ENCODE results near the gene NFIX.

NFIX gene

GRCh38 chr19:13072188-13072908 lies 77.1 kb downstream of the NFIX start:
- DNase-seq (ENCODE audit: low read depth in 2 of 2): no peak

DNA sequence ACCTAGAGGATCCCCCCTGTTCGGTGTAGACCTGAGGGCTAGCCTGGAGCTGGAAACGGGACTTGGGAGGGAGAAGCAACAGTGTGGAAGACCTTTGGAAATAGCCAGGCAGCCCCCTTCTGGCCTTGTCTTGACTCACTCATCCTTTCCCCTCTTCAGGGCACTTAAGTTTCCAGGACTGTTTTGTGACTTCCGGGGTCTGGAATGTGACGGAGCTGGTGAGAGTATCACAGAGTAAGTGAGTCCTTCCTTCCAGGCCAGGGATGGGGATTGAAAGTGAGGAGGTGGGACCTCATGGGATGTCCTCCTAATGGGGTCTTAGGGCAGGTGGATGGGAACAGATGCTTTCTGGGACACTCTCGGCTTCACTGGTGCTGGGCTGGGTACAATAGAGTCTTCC lies 78.0 kb downstream of the NFIX start:
- no peak for DNase-seq (ENCODE audit: low read depth in 2 of 2)

DNA sequence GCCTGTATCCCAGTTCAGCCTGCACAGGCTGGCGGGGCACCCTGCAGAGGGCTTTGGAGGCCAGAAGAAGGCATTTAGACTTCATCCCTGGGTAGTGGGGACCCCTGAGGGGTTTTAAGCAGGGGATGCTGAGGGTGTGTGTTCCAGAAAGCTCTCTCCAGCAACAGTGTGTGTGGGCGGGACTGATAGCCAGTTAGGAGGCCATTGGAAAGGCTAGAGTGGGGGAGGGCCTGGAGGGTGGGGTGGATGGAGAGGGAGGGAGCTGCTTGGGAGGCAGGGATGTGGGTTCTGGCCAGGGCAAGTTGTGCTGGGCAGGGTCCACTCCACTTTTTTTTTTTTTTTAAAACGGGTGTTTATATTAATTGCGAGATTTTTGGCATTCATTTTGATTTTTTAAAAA lies 79.1 kb downstream of the NFIX start:
- no peak for DNase-seq (ENCODE audit: low read depth in 2 of 2)

- no peak for DNase-seq (ENCODE audit: low read depth in 2 of 2)
These were observed 81.0 kb downstream of the NFIX start for GRCh38 chr19:13076320-13076719.

DNA sequence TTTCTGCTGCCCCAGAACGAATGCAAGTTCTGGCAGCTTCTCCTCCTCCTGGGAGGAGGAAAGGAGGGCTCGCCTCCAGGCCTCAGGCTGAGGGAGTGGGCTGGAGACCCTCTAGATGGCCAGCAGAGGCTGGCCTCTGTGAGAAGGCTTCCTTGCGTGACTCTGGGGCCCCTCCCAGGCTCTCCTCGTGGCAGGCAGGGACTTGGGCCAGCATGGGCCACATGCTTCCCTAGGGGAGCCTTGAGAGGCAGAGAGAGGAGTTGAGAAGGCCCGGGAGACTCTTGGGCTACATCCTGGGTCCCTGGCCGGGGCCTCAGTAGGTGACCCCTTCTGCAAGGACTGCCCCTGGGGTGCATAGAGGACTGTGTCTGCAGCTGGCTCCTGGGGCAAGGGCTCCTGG lies 81.5 kb downstream of the NFIX start:
- DNase-seq (ENCODE audit: low read depth in 2 of 2): no peak

DNA sequence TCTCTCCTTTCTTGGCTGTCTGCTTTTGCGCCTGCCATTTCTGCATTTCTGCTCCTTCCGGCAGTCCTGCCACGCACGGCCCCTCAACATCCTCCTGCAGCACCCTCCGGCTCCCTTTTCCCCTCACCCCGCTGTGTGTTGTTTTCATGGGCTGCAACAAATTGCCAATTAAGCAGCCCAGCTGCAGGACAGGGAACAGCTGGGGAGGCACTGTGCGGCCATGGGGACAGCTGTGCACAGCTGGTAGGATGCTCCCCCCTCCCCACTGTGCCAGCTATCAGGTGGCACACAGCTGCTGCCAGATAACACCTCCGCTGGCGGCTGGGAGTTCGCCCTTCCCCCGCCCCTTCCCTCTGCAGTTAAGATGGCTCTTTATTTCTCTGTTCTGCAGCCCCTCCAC lies 82.0 kb downstream of the NFIX start:
- no peak for DNase-seq (ENCODE audit: low read depth in 2 of 2)

- no peak for DNase-seq (ENCODE audit: low read depth in 2 of 2)
These were observed 83.1 kb downstream of the NFIX start for GRCh38 chr19:13078381-13078780.

DNA sequence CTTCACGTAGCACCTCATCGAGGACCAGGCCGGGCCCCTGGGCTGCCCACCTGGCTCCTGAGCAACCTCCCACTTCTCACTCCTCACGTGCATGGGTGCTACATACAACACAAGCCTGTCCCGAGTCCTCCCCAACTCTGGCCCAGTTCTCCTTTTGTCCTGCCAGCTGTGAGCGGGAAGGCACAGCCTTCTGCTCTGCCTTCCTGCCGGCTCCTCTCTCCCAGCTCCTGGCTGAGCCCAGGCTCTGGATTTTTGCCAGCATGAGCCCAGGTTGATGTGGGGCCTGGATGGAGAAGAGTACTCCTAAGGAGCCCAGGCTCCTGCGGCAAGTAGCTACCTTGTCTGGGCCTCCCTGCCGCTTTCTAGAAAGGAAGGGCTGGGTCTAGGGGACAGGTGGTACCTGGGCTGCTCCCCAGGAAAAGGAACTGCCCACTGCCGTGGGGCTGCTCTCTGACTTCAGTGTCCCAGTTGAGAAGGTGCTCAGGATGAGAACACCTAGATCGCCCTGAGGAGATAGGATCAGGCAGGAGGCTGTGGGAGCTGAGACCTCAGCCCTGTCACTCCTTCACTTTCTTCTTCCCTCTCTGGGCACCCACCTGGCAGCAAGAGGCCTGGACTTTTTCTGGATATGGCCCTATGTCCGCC lies 83.7 kb downstream of the NFIX start:
- no peak for DNase-seq (ENCODE audit: low read depth in 2 of 2)

- no peak for DNase-seq (ENCODE audit: low read depth in 2 of 2)
These were observed 84.3 kb downstream of the NFIX start for GRCh38 chr19:13079542-13079986.

- DNase-seq (ENCODE audit: low read depth in 2 of 2): no peak
These were observed 87.1 kb downstream of the NFIX start for GRCh38 chr19:13082192-13083007.

DNA sequence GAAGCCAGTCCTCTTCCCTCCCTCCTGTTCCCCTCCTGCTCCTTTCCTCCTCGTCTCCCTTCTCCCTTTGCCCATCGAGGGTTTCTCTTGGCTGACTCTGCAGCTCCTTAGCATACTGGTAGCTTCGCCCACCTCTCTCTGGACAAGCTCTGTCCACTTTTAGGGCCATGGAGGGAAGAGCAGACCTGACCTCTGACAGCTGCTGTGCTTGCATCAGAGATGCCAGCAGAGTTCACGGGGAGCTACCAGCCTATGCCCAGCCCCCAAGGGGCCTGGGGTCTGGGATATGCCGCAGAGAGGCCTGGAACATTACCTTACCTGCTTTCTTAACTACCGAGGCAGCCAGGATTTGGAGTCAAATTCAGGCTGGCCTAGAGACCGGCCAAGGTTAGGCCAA lies 87.7 kb downstream of the NFIX start:
- DNase-seq (ENCODE audit: low read depth in 2 of 2): no peak

- no peak for DNase-seq (ENCODE audit: low read depth in 2 of 2)
These were observed 88.4 kb downstream of the NFIX start for GRCh38 chr19:13083627-13084026.

DNA sequence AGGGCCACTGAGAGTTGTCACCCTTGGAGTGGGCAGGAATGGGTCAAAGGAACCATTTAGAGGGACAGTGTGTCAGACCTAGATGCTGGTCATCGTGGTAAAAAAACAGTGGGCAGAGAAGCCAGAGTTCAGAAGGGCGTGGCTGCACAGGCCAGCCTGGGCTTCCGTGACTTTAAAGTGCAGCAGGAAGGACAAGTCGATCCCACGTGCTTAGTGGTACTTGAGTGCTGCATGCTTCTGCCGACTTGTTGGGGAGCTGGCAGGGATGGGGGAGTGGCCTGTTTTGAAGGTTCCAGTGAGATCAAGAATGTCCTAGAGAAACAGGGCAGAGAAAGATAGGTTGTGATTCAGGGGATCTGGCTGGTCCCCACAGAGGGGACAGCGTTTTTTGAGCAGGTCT lies 90.4 kb downstream of the NFIX start:
- no peak for DNase-seq (ENCODE audit: low read depth in 2 of 2)

DNA sequence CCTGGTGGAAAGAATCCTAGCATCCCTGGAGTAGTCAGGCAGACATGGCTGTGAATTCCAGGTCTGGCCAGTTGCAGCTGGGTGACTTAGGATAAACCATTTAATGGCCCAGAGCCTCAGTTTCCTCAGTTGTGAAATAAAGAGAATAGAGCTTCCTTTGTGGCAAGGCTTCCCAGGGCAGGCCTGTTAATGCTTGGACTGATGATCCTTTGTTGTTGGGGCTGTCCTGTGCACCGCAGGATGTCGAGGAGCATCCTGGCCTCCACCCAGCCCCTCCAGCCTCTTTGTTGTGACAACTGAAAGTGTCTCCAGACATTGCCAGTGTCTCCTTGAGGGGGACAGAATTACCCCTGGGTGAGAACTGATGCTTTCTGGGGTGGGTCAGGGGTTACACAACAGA lies 91.1 kb downstream of the NFIX start:
- DNase-seq (ENCODE audit: low read depth in 2 of 2): no peak

- no peak for DNase-seq (ENCODE audit: low read depth in 2 of 2)
These were observed 92.0 kb downstream of the NFIX start for GRCh38 chr19:13087295-13087694.

DNA sequence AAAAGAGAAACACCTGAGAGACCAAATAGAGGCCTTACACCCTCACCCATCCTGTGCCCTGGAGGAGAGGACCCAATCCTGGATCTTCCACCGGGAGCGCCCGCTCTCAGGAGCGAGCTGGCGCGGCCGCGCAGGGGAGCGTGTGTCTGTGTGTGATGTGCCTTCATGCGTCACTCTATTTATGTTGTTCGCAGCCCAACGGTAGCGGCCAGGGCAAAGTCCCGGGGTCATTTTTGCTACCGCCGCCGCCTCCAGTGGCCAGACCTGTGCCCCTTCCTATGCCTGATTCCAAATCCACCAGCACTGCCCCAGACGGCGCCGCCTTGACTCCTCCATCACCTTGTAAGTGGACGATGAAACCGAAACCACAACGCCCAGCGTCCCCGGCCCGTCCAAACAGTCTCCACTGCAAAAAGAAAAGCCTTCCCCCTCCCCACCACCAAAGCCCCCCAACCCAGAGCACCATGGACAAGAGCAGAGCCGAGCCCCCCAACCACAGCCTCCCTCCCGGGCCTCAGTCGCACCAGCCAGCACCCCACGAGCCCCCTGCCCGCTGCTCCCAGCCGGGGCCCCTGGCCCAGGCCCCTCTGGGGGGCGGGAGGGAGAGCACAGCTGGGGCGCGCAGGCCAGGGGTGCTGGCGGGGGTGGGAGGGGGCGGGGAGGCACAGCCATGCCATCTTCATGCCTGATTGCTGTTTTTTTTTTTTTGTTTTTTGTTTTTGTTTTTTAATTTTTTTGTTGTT lies 92.7 kb downstream of the NFIX start:
- DNase-seq (ENCODE audit: low read depth in 2 of 2): no peak

GRCh38 chr19:13089139-13089856 lies 94.0 kb downstream of the NFIX start:
- DNase-seq (ENCODE audit: low read depth in 2 of 2): no peak

DNA sequence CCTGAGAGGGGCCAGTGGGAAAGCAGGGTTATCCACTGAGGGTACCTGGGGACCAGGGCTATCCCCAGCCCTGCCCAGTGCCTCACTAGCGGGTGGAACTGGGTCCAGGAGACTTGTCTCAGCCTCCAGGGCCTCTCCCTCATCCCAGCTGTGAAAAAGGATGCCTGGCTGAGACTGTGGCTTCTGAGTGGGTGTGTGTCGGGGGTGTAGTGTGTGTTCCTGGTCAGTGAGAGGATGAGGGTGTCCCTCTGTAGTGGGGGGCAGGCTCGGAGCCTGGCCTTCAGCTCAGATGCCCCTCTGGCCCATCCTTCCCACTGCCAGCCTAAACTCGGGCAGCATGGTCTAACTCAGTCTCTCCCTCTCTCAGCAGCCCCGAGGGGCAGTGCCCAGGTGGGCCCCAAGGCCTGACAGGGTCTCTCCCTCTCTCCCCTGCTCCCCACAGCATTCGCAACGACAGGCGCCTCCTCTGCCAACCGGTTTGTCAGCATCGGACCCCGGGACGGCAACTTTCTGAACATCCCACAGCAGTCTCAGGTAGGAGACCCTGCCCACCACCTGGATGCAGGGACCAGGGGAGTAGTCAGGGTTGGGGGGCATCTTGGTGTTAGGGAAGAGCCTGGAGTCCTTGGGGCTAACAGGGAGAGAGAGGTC lies 94.7 kb downstream of the NFIX start:
- no peak for DNase-seq (ENCODE audit: low read depth in 2 of 2)

DNA sequence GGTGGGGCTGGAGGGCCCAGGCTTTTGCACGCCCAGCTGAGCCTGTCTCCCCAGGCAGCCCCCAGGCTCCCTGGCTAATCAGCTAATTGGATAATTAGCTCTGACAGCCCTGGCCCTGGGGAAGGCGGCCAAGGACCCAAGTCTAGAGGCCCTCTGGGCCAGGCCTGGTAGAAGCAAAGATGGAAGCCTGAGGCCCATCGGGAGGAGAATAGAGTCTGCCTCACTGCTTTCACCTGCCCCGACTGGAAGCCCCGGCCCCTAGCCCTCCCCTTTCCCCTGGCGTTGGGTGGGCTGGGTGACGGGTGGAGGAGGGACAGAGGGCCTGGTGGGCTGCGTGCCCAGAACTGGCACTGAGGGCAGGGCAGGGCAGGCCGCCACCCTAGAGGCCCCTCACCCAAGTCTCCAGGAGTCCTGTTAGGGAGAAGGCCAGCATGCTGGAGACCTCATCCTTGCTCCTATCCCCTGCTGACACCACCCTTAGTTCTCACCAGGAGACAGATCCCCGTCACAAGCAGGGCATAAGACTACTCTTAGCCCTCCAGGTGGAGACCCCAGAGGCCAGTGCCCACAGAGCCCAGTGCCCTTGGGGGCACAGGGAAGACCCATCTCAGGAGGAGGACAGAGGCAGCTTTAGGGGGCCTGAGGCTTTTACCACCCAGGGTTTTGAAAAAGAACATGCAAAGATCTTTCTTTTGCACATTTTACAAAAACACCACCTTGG lies 95.4 kb downstream of the NFIX start:
- no peak for DNase-seq (ENCODE audit: low read depth in 2 of 2)

All from stimulated activated CD8-positive, alpha-beta memory T cell treated with anti-CD3 and anti-CD28 coated beads, Interleukin-2, amount 100 ng/mL, for 1 hour (primary cell).